ENCODE data around the gene PCDHGA1. TPM values are rescaled to one million over a fixed set of nuclear protein-coding genes. Genes with fewer than 3 reads are reported as not detected.
A peak's percentile ranks its signal among the peaks of the same experiment; 100 is the strongest.

PCDHGA1 gene
- total RNA-seq, 6 experiments from 2014 or later = 0.04 to 0.18 (median 0.12) TPM; not detected in 1

GRCh38 chr5:141349917-141350619 is 19.8 kb downstream of the PCDHGA1 start, which contains the start of gene PCDHGB1:
PCDHGB1 (plus strand) TSS chr5:141350099; CDS start chr5:141350261, 162 bp downstream.
- H3K27me3 ChIP-seq = no peaks in the 10 kb centered on the region
- no peak within 1 kb of the TSS for H3K4me3 ChIP-seq
- H3K4me1 ChIP-seq = no peaks in the 10 kb centered on the region
- WGBS (ENCODE audit: insufficient coverage, low coverage, low lambda C conversion rate, missing lambda C conversion rate) = 29% methylated on average over 24 of the region's 29 CpGs
- no peaks in the 10 kb centered on the region for H3K9me3 ChIP-seq
- no peaks in the 10 kb centered on the region for H3K36me3 ChIP-seq
- H3K27ac ChIP-seq = no peak within 1 kb of the TSS
- DNase-seq (peak in 1 of 3 donors; percentile 29), ATAC-seq (peak in 2 of 4 donors; percentile 27 to 56)
- TF ChIP-seq CTCF (IDR thresholded peaks at IDR 0.05) = peak in 2 of 4 donors; percentile 14 to 16
- no peak for TF ChIP-seq POLR2A (IDR thresholded peaks at IDR 0.05)
- intact Hi-C loops (cut with DNase I) = no loop called here

- DNase-seq (no peak), ATAC-seq (no peak)
- TF ChIP-seq POLR2A (IDR thresholded peaks at IDR 0.05) = no peak
- TF ChIP-seq CTCF (IDR thresholded peaks at IDR 0.05) = no peak
- Histone ChIP-seq H3K36me3 (no peaks in the 10 kb centered on the region), H3K9me3 (peaks cover 0 to 3% (median 0%) of the 10 kb centered on the region in 4 donors), H3K4me1 (no peaks in the 10 kb centered on the region), H3K4me3 (no peak overlapping the region), H3K27me3 (no peaks in the 10 kb centered on the region), H3K27ac (no peak overlapping the region)
- intact Hi-C loops (cut with DNase I) = no loop called here
- 38% methylated on average over 5 of the region's 36 CpGs for WGBS (ENCODE audit: insufficient coverage, low coverage, low lambda C conversion rate, missing lambda C conversion rate)
Measured at GRCh38 chr5:141351591-141351990, 21.3 kb downstream of the PCDHGA1 start.

DNA sequence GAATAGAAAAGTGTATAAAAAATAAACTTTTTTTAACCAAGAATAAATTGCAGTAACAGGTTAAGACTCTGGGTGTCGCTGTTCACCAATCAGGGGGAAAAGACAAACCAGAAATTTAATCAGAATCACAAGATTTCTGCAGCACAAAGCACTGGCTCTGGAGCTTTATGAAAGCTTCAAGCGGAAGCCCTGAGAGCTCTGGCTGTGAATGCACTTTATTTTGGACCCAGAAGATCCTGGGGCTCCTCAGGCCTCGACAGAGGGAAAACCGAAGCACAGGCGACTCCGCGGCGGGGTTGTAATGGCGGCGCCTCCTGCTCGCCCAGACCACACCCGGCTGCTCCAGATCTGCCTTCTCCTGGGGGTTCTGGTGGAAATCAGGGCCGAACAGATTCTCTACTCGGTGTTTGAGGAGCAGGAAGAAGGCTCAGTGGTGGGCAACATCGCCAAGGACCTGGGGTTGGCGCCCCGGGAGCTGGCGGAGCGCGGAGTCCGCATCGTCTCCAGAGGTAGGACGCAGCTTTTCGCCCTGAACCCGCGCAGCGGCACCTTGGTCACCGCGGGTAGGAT is 24.7 kb downstream of the PCDHGA1 start, which contains the start of gene PCDHGA4:
Gene PCDHGA4, plus strand, starts transcription at position 122 of the 570 bp plus-strand sequence. Its CDS starts 87 bp downstream, at position 209.
- no peak for TF ChIP-seq POLR2A (IDR thresholded peaks at IDR 0.05)
- TF ChIP-seq CTCF (IDR thresholded peaks at IDR 0.05) = peak in 3 of 4 donors; percentile 17 to 25 (median 25)
- DNase-seq (no peak), ATAC-seq (no peak)
- Histone ChIP-seq H3K4me1 (no peaks in the 10 kb centered on the region), H3K4me3 (peak within 1 kb of the TSS in 2 of 3 donors; percentile 16 to 18), H3K36me3 (no peaks in the 10 kb centered on the region), H3K27ac (no peak within 1 kb of the TSS), H3K27me3 (no peaks in the 10 kb centered on the region), H3K9me3 (peaks cover 0 to 3% (median 0%) of the 10 kb centered on the region in 4 donors)
- intact Hi-C loops (cut with DNase I) = no loop called here
- 11% methylated on average over 19 of the region's 29 CpGs for WGBS (ENCODE audit: insufficient coverage, low coverage, low lambda C conversion rate, missing lambda C conversion rate)

DNA sequence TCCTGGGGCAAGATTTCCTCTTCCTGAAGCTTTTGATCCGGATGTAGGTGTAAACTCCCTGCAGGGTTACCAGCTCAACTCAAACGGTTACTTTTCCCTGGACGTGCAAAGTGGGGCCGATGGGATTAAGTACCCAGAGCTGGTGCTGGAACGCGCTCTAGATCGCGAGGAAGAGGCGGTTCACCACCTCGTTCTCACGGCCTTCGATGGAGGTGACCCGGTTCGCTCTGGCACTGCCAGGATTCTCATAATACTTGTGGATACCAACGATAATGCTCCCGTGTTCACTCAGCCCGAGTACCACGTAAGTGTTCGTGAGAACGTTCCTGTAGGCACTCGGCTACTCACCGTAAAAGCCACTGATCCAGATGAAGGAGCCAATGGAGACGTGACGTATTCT is 25.3 kb downstream of the PCDHGA1 start:
- no peak for DNase-seq
- 45% methylated on average over 24 of the region's 24 CpGs for WGBS (ENCODE audit: insufficient coverage, low coverage, low lambda C conversion rate, missing lambda C conversion rate)
- TF ChIP-seq CTCF (IDR thresholded peaks at IDR 0.05) (no peak), POLR2A (IDR thresholded peaks at IDR 0.05) (no peak)
- ATAC-seq = no peak
- intact Hi-C loops (cut with DNase I) = no loop called here
- Histone ChIP-seq H3K27me3 (peaks cover 0 to 1% of the 10 kb centered on the region in 2 donors), H3K9me3 (peaks cover 0 to 3% (median 0%) of the 10 kb centered on the region in 4 donors), H3K27ac (no peak overlapping the region), H3K36me3 (no peaks in the 10 kb centered on the region), H3K4me3 (no peak overlapping the region), H3K4me1 (no peaks in the 10 kb centered on the region)

Data from right lobe of liver (tissue), 6 donors.